ENCODE measurements around the gene PPT1. TPM values are rescaled to one million over a fixed set of nuclear protein-coding genes. Genes with fewer than 3 reads are reported as not detected.

Gene PPT1
- 104 TPM for polyA plus RNA-seq (2013, experiment 1 of 2)
- 107 TPM for polyA plus RNA-seq (2013, experiment 2 of 2)

GRCh38 chr1:40096977-40097782 is at the start of gene PPT1:
Gene PPT1 (minus strand): TSS chr1:40097252. CDS start chr1:40097238, 14 bp downstream.
- 2% methylated on average over 50 of the region's 51 CpGs for WGBS
- H2BK15ac ChIP-seq (ENCODE audit: low read depth, poor library complexity, severe bottlenecking) = peak within 1 kb of the TSS; percentile 82
- H3K4me3 ChIP-seq (ENCODE audit: insufficient read depth in 1 of 2, low read depth in 1 of 2, low read length in 2 of 2) = peak within 1 kb of the TSS; percentile 80 to 87
- DNase-seq = peak; percentile 70
- peak within 1 kb of the TSS in 1 of 2 experiments; percentile 53 for H3K14ac ChIP-seq (ENCODE audit: low read length in 2 of 2)
- H3K79me1 ChIP-seq (replicated peaks; ENCODE audit: low read length, poor library complexity, severe bottlenecking) = peaks cover 8% of the 10 kb centered on the region
- H3K9ac ChIP-seq (ENCODE audit: low read length) = peak within 1 kb of the TSS; percentile 89
- peak within 1 kb of the TSS; percentile 95 for H2AFZ ChIP-seq (ENCODE audit: low read depth, low read length)
- no peak within 1 kb of the TSS for H2BK120ac ChIP-seq (ENCODE audit: low read depth, low read length)
- peak within 1 kb of the TSS; percentile 73 to 86 for H3K18ac ChIP-seq (ENCODE audit: low read depth in 1 of 2, low read length in 2 of 2)
- H2AK5ac ChIP-seq (ENCODE audit: low read length, severe bottlenecking) = no peak within 1 kb of the TSS
- peak within 1 kb of the TSS; percentile 87 for H3K4me2 ChIP-seq (ENCODE audit: low read length, poor library complexity, severe bottlenecking)
- no peak within 1 kb of the TSS for H4K91ac ChIP-seq (ENCODE audit: low read length)
- H3K27ac ChIP-seq (ENCODE audit: low read length, poor library complexity, severe bottlenecking) = peak within 1 kb of the TSS; percentile 48
- peaks cover 0 to 8% of the 10 kb centered on the region in 2 experiments for H3K27me3 ChIP-seq (ENCODE audit: control insufficient read depth in 1 of 2, insufficient read depth in 1 of 2, low read length in 2 of 2)
- peaks cover 3% of the 10 kb centered on the region for H3K9me3 ChIP-seq (ENCODE audit: control insufficient read depth, low read length)
- H3K23ac ChIP-seq (ENCODE audit: low read length in 2 of 2) = no peak within 1 kb of the TSS
- no peak within 1 kb of the TSS for H2BK12ac ChIP-seq (ENCODE audit: low read length in 2 of 2)
- H2BK5ac ChIP-seq (ENCODE audit: low read depth, low read length, poor library complexity, severe bottlenecking) = no peak within 1 kb of the TSS
- peak within 1 kb of the TSS; percentile 99 for H4K8ac ChIP-seq (ENCODE audit: low read length)
- H3K4me1 ChIP-seq (ENCODE audit: control insufficient read depth, insufficient read depth, low read depth, low read length) = peaks cover 4% of the 10 kb centered on the region
- H3K36me3 ChIP-seq (ENCODE audit: control insufficient read depth in 1 of 2, insufficient read depth in 2 of 2, low read depth in 1 of 2, low read length in 2 of 2) = peaks cover 0 to 9% of the 10 kb centered on the region in 2 experiments
- peak within 1 kb of the TSS; percentile 35 to 90 for H3K4ac ChIP-seq (ENCODE audit: low read depth in 1 of 2, low read length in 2 of 2)

DNA sequence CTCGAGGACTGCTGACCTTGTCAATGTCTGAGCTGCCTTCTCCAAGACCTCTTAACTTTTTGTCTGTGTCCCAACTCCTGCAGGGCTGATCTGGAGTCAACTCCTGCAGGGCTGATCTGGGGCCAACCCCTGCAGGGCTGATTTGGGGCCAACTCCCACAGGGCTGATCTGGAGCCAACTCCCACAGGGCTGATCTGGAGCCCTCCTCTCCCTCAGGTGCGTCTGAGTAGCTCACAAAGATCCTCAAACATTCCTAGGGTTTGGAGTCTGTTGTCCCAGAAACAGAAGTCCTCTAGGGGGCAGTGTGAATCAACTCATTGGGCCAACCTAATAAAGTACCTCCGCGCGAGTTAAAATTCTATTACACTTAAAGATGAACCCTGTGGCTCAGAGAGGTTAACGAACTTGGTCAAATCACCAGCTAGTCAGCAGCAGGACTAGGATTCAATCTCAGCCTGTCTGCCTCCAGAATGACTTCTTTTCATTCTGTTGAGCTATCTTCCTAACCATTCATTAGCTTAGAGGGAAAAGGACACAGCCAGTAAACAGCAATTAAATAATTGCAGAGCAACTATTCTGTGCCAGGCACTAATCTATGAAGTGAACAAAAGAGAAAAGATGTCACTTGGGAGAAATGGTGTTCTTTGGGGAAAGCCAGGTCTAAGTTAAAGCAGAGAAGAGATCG is 47.0 kb upstream of the PPT1 start:
- no peak overlapping the region for H3K4ac ChIP-seq (ENCODE audit: low read depth in 1 of 2, low read length in 2 of 2)
- H3K4me2 ChIP-seq (ENCODE audit: low read length, poor library complexity, severe bottlenecking) = no peak overlapping the region
- 9% methylated on average over 6 of the region's 7 CpGs for WGBS
- no peak overlapping the region for H4K91ac ChIP-seq (ENCODE audit: low read length)
- no peak overlapping the region for H2BK15ac ChIP-seq (ENCODE audit: low read depth, poor library complexity, severe bottlenecking)
- H3K4me1 ChIP-seq (ENCODE audit: control insufficient read depth, insufficient read depth, low read depth, low read length) = peaks cover 3% of the 10 kb centered on the region
- H2AFZ ChIP-seq (ENCODE audit: low read depth, low read length) = no peak overlapping the region
- H2BK5ac ChIP-seq (ENCODE audit: low read depth, low read length, poor library complexity, severe bottlenecking) = no peak overlapping the region
- no peak overlapping the region for H3K14ac ChIP-seq (ENCODE audit: low read length in 2 of 2)
- peaks cover 42 to 44% of the 10 kb centered on the region in 2 experiments for H3K27me3 ChIP-seq (ENCODE audit: control insufficient read depth in 1 of 2, insufficient read depth in 1 of 2, low read length in 2 of 2)
- no peaks in the 10 kb centered on the region for H3K36me3 ChIP-seq (ENCODE audit: control insufficient read depth in 1 of 2, insufficient read depth in 2 of 2, low read depth in 1 of 2, low read length in 2 of 2)
- no peak overlapping the region for H2BK120ac ChIP-seq (ENCODE audit: low read depth, low read length)
- no peak overlapping the region for H3K4me3 ChIP-seq (ENCODE audit: insufficient read depth in 1 of 2, low read depth in 1 of 2, low read length in 2 of 2)
- H3K23ac ChIP-seq (ENCODE audit: low read length in 2 of 2) = no peak overlapping the region
- H3K79me1 ChIP-seq (replicated peaks; ENCODE audit: low read length, poor library complexity, severe bottlenecking) = no peaks in the 10 kb centered on the region
- no peak overlapping the region for H4K8ac ChIP-seq (ENCODE audit: low read length)
- H3K27ac ChIP-seq (ENCODE audit: low read length, poor library complexity, severe bottlenecking) = no peak overlapping the region
- no peaks in the 10 kb centered on the region for H3K9me3 ChIP-seq (ENCODE audit: control insufficient read depth, low read length)
- H3K18ac ChIP-seq (ENCODE audit: low read depth in 1 of 2, low read length in 2 of 2) = no peak overlapping the region
- peak; percentile 72 for DNase-seq
- no peak overlapping the region for H3K9ac ChIP-seq (ENCODE audit: low read length)
- H2AK5ac ChIP-seq (ENCODE audit: low read length, severe bottlenecking) = no peak overlapping the region
- no peak overlapping the region for H2BK12ac ChIP-seq (ENCODE audit: low read length in 2 of 2)

DNA sequence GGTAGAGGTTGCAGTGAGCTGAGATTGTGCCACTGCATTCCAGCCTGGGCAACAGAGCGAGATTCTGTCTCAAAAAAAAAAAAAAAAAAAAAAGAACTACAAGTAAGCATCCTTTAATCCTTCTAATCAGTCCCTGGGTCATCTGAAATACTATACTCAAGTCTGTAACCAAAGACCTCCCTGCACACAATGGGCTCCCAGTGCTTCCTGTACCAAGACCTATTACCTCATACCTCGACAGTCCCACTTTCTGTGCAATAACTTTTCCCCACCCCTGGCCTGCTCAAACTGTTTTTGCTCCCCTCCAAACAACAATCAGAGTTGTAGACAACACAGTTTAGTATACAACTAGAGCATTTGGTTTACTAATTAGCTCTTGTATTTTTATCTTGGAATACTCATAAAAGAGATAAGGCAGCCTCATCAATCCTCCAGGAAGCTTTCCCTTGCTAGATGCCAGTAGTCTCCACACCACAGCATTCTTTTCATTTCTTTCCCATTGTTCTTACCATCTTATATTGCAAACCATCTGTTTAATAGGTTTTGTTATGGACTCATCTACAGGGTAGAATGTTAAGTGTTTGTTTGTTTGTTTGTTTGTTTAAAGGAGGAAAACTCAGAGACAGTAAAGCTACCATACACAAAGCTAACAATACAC is 45.0 kb upstream of the PPT1 start:
- peaks cover 3% of the 10 kb centered on the region for H3K4me1 ChIP-seq (ENCODE audit: control insufficient read depth, insufficient read depth, low read depth, low read length)
- H3K27ac ChIP-seq (ENCODE audit: low read length, poor library complexity, severe bottlenecking) = no peak overlapping the region
- no peak overlapping the region for H4K91ac ChIP-seq (ENCODE audit: low read length)
- H2BK120ac ChIP-seq (ENCODE audit: low read depth, low read length) = no peak overlapping the region
- H3K27me3 ChIP-seq (ENCODE audit: control insufficient read depth in 1 of 2, insufficient read depth in 1 of 2, low read length in 2 of 2) = peaks cover 27 to 31% of the 10 kb centered on the region in 2 experiments
- no peak overlapping the region for H3K4me2 ChIP-seq (ENCODE audit: low read length, poor library complexity, severe bottlenecking)
- no peak overlapping the region for H4K8ac ChIP-seq (ENCODE audit: low read length)
- no peak overlapping the region for H2AK5ac ChIP-seq (ENCODE audit: low read length, severe bottlenecking)
- H3K36me3 ChIP-seq (ENCODE audit: control insufficient read depth in 1 of 2, insufficient read depth in 2 of 2, low read depth in 1 of 2, low read length in 2 of 2) = no peaks in the 10 kb centered on the region
- H2BK5ac ChIP-seq (ENCODE audit: low read depth, low read length, poor library complexity, severe bottlenecking) = no peak overlapping the region
- no peak overlapping the region for H3K9ac ChIP-seq (ENCODE audit: low read length)
- no peak overlapping the region for H2BK12ac ChIP-seq (ENCODE audit: low read length in 2 of 2)
- H3K79me1 ChIP-seq (replicated peaks; ENCODE audit: low read length, poor library complexity, severe bottlenecking) = no peaks in the 10 kb centered on the region
- no peaks in the 10 kb centered on the region for H3K9me3 ChIP-seq (ENCODE audit: control insufficient read depth, low read length)
- 82% methylated on average over 2 of the region's 2 CpGs for WGBS
- DNase-seq = no peak
- H2AFZ ChIP-seq (ENCODE audit: low read depth, low read length) = no peak overlapping the region
- no peak overlapping the region for H3K4ac ChIP-seq (ENCODE audit: low read depth in 1 of 2, low read length in 2 of 2)
- H3K18ac ChIP-seq (ENCODE audit: low read depth in 1 of 2, low read length in 2 of 2) = no peak overlapping the region
- H3K14ac ChIP-seq (ENCODE audit: low read length in 2 of 2) = no peak overlapping the region
- no peak overlapping the region for H2BK15ac ChIP-seq (ENCODE audit: low read depth, poor library complexity, severe bottlenecking)
- H3K4me3 ChIP-seq (ENCODE audit: insufficient read depth in 1 of 2, low read depth in 1 of 2, low read length in 2 of 2) = no peak overlapping the region
- no peak overlapping the region for H3K23ac ChIP-seq (ENCODE audit: low read length in 2 of 2)

Measured in mesenchymal stem cell (in vitro differentiated cells and primary cell).